ENCODE results near the gene NOTCH2. TPM values are rescaled to one million over a fixed set of nuclear protein-coding genes. Genes with fewer than 3 reads are reported as not detected.

Gene NOTCH2
- total and polyA plus RNA-seq, 2 experiments from 2014 or later: 8.5 to 56.6 TPM

DNA sequence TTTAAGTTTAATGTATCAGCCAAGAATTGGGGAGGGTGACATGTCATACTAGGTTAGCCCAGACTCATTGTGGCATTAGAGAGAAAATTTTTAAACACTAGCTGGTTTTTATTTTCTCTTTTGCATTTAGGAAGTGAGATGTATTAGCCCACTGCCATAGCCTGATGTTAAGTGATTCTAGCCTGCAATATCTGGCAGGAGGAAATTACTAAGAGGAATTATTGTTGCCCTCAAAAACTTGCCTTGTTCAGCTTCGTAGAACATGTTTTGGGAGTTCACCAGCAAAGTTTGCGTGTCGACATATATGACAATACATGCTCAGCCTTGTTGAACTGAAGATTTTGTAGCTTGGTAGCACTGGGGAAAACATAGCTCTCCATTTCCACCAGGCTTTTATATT is 185.6 kb downstream of the NOTCH2 start:
- H2AFZ ChIP-seq: no peak overlapping the region
- no peaks in the 10 kb centered on the region for H3K27me3 ChIP-seq (ENCODE audit: insufficient read depth)
- H3K9me2 ChIP-seq (ENCODE audit: insufficient read depth): no peaks in the 10 kb centered on the region
- H3K4me2 ChIP-seq: no peak overlapping the region
- Mint-ChIP-seq H3K27me3 (ENCODE audit: insufficient read depth, low read depth, poor library complexity) (peaks cover 2% of the 10 kb centered on the region), H3K36me3 (ENCODE audit: low read depth) (no peaks in the 10 kb centered on the region), H3K4me1 (no peaks in the 10 kb centered on the region), H3K4me3 (no peak overlapping the region), H3K9me3 (no peaks in the 10 kb centered on the region), H3K27ac (no peak overlapping the region)
- H3K27ac ChIP-seq (ENCODE audit: low read depth): no peak overlapping the region
- H3K36me3 ChIP-seq (ENCODE audit: insufficient read depth): no peaks in the 10 kb centered on the region
- ATAC-seq: no peak
- no peaks in the 10 kb centered on the region for H3F3A ChIP-seq (replicated peaks; ENCODE audit: low read depth)
- no peaks in the 10 kb centered on the region for H4K20me1 ChIP-seq (replicated peaks; ENCODE audit: insufficient read depth)
- no peak overlapping the region for H3K4me3 ChIP-seq
- TF ChIP-seq, protein P1, sequence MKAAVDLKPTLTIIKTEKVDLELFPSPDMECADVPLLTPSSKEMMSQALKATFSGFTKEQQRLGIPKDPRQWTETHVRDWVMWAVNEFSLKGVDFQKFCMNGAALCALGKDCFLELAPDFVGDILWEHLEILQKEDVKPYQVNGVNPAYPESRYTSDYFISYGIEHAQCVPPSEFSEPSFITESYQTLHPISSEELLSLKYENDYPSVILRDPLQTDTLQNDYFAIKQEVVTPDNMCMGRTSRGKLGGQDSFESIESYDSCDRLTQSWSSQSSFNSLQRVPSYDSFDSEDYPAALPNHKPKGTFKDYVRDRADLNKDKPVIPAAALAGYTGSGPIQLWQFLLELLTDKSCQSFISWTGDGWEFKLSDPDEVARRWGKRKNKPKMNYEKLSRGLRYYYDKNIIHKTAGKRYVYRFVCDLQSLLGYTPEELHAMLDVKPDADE (IDR thresholded peaks at IDR 0.05): no peak
- TF ChIP-seq ZNF114 (CRISPR knock-in tag; IDR thresholded peaks at IDR 0.05) (no peak), CREB1 (CRISPR knock-in tag; IDR thresholded peaks at IDR 0.05; ENCODE audit: low read depth) (no peak), ZNF331 (CRISPR knock-in tag; IDR thresholded peaks at IDR 0.05; ENCODE audit: low read depth) (no peak), POLR2AphosphoS5 (IDR thresholded peaks at IDR 0.05; ENCODE audit: low read depth) (no peak), JUNB (IDR thresholded peaks at IDR 0.05; ENCODE audit: unreplicated experiment) (no peak), NANOG (IDR thresholded peaks at IDR 0.05; ENCODE audit: borderline replicate concordance) (no peak), EZH2 (IDR thresholded peaks at IDR 0.05; ENCODE audit: low read depth, unreplicated experiment) (no peak), EZH2phosphoT487 (IDR thresholded peaks at IDR 0.05; ENCODE audit: unreplicated experiment) (no peak), STAT1 (IDR thresholded peaks at IDR 0.05; ENCODE audit: unreplicated experiment) (no peak)
- TF ChIP-seq, protein P2, sequence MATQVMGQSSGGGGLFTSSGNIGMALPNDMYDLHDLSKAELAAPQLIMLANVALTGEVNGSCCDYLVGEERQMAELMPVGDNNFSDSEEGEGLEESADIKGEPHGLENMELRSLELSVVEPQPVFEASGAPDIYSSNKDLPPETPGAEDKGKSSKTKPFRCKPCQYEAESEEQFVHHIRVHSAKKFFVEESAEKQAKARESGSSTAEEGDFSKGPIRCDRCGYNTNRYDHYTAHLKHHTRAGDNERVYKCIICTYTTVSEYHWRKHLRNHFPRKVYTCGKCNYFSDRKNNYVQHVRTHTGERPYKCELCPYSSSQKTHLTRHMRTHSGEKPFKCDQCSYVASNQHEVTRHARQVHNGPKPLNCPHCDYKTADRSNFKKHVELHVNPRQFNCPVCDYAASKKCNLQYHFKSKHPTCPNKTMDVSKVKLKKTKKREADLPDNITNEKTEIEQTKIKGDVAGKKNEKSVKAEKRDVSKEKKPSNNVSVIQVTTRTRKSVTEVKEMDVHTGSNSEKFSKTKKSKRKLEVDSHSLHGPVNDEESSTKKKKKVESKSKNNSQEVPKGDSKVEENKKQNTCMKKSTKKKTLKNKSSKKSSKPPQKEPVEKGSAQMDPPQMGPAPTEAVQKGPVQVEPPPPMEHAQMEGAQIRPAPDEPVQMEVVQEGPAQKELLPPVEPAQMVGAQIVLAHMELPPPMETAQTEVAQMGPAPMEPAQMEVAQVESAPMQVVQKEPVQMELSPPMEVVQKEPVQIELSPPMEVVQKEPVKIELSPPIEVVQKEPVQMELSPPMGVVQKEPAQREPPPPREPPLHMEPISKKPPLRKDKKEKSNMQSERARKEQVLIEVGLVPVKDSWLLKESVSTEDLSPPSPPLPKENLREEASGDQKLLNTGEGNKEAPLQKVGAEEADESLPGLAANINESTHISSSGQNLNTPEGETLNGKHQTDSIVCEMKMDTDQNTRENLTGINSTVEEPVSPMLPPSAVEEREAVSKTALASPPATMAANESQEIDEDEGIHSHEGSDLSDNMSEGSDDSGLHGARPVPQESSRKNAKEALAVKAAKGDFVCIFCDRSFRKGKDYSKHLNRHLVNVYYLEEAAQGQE (IDR thresholded peaks at IDR 0.05; ENCODE audit: unreplicated experiment): no peak
- TF ChIP-seq, protein P3, sequence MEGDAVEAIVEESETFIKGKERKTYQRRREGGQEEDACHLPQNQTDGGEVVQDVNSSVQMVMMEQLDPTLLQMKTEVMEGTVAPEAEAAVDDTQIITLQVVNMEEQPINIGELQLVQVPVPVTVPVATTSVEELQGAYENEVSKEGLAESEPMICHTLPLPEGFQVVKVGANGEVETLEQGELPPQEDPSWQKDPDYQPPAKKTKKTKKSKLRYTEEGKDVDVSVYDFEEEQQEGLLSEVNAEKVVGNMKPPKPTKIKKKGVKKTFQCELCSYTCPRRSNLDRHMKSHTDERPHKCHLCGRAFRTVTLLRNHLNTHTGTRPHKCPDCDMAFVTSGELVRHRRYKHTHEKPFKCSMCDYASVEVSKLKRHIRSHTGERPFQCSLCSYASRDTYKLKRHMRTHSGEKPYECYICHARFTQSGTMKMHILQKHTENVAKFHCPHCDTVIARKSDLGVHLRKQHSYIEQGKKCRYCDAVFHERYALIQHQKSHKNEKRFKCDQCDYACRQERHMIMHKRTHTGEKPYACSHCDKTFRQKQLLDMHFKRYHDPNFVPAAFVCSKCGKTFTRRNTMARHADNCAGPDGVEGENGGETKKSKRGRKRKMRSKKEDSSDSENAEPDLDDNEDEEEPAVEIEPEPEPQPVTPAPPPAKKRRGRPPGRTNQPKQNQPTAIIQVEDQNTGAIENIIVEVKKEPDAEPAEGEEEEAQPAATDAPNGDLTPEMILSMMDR (conservative IDR thresholded peaks at IDR 0.05; ENCODE audit: low read depth in 2 of 2): no peak
- TF ChIP-seq, protein P4, sequence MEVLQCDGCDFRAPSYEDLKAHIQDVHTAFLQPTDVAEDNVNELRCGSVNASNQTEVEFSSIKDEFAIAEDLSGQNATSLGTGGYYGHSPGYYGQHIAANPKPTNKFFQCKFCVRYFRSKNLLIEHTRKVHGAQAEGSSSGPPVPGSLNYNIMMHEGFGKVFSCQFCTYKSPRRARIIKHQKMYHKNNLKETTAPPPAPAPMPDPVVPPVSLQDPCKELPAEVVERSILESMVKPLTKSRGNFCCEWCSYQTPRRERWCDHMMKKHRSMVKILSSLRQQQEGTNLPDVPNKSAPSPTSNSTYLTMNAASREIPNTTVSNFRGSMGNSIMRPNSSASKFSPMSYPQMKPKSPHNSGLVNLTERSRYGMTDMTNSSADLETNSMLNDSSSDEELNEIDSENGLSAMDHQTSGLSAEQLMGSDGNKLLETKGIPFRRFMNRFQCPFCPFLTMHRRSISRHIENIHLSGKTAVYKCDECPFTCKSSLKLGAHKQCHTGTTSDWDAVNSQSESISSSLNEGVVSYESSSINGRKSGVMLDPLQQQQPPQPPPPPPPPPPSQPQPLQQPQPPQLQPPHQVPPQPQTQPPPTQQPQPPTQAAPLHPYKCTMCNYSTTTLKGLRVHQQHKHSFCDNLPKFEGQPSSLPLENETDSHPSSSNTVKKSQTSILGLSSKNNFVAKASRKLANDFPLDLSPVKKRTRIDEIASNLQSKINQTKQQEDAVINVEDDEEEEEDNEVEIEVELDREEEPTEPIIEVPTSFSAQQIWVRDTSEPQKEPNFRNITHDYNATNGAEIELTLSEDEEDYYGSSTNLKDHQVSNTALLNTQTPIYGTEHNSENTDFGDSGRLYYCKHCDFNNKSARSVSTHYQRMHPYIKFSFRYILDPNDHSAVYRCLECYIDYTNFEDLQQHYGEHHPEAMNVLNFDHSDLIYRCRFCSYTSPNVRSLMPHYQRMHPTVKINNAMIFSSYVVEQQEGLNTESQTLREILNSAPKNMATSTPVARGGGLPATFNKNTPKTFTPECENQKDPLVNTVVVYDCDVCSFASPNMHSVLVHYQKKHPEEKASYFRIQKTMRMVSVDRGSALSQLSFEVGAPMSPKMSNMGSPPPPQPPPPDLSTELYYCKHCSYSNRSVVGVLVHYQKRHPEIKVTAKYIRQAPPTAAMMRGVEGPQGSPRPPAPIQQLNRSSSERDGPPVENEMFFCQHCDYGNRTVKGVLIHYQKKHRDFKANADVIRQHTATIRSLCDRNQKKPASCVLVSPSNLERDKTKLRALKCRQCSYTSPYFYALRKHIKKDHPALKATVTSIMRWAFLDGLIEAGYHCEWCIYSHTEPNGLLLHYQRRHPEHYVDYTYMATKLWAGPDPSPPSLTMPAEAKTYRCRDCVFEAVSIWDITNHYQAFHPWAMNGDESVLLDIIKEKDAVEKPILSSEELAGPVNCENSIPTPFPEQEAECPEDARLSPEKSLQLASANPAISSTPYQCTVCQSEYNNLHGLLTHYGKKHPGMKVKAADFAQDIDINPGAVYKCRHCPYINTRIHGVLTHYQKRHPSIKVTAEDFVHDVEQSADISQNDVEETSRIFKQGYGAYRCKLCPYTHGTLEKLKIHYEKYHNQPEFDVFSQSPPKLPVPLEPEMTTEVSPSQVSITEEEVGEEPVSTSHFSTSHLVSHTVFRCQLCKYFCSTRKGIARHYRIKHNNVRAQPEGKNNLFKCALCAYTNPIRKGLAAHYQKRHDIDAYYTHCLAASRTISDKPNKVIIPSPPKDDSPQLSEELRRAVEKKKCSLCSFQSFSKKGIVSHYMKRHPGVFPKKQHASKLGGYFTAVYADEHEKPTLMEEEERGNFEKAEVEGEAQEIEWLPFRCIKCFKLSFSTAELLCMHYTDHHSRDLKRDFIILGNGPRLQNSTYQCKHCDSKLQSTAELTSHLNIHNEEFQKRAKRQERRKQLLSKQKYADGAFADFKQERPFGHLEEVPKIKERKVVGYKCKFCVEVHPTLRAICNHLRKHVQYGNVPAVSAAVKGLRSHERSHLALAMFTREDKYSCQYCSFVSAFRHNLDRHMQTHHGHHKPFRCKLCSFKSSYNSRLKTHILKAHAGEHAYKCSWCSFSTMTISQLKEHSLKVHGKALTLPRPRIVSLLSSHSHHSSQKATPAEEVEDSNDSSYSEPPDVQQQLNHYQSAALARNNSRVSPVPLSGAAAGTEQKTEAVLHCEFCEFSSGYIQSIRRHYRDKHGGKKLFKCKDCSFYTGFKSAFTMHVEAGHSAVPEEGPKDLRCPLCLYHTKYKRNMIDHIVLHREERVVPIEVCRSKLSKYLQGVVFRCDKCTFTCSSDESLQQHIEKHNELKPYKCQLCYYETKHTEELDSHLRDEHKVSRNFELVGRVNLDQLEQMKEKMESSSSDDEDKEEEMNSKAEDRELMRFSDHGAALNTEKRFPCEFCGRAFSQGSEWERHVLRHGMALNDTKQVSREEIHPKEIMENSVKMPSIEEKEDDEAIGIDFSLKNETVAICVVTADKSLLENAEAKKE (CRISPR knock-in tag; IDR thresholded peaks at IDR 0.05): no peak
- H3K79me2 ChIP-seq (replicated peaks; ENCODE audit: insufficient read depth): no peaks in the 10 kb centered on the region
- H3K4me1 ChIP-seq (ENCODE audit: insufficient read depth): no peaks in the 10 kb centered on the region
- no peak for DNase-seq (ENCODE audit: low spot score)

All from GM23338 (cell line).